Measurements from ENCODE around the gene KRTAP10-3.

The KRTAP10-3 gene

GRCh38 chr21:44547656-44548331 lies 10.8 kb downstream of the KRTAP10-3 start:
- DNase-seq (ENCODE audit: low read depth) = peak; percentile 14

DNA sequence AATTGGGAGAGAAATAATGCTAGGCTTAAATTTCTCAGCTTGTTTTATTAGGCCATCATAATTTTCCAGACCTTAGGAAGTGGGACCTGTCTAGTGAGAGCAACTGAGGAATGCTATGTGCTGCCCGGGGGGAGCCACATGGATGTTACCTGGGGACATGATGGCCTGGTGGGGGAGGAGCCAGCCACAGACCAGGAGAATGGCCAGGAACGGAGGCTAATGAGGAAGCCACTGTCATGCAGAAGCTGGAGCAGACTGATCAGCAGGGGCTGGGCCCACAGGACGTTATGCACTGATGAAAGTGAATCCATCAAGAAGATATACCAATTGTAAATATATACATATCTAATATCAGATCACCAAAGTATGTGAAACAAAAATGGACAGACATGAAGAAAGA lies 14.0 kb downstream of the KRTAP10-3 start:
- no peak for DNase-seq (ENCODE audit: low read depth)

- DNase-seq (ENCODE audit: low read depth) = no peak
These were observed 15.9 kb downstream of the KRTAP10-3 start for GRCh38 chr21:44542716-44543115.

DNA sequence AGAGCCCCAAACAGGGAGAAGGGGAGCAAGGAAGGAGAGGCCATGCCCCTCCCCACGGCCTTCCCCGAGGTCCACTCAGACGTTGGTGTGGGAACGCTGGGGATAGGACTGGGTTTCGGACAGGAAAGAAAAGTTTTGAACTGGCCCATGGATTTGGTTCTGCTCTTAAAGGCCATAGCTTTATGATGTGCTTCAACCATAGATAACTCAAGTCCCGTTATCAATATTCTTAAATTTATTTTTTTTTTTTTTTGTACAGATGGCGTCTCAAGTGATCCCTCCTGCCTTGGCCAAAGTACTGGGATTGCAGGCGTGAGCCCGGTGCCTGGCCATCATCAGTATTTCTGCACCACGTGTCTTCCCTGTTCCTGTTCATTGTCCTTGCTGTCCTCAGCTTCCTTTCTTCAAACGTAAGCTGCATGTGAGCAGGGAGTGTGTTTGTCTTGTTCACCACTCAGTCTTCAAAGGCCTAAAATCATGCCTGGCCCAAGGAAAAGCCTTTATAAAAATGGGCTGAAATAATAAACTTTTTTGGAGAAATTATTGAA lies 17.8 kb downstream of the KRTAP10-3 start:
- DNase-seq (ENCODE audit: low read depth) = no peak

DNA sequence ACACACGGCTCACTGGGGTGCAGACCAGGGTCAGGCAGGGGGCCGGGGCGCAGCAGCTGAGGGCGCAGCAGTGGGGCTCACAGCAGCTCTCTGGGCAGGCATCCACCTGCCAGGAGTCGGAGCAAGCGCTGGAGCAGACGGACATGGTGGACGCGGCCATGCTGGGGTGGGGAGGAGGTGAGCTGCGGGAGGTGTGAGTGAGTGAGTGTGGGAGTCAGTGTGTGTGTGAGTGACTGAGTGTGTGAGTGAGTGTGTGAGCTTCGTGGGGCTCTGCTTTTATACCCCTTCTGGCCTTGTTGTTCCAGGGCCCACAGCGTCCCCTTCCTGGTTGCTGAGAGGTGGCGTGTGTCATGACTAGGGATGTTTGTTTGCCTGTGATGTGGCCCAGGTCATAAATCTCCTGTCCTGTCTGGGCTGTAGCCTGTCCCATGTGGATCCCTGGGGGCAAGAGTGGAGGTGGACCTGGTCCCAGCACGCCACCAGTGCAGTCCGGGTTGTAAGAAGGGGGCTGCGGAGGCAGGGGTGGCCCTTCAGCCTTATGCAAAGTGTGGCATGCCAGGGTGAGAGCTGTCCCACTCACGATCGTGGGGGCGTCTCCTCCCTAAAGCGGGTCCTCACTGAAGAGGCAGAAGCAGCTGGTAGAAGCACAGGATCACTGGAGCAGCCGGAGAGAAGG lies 18.5 kb downstream of the KRTAP10-3 start, which contains the start of gene KRTAP10-1:
Gene KRTAP10-1, minus strand, starts transcription at position 205 of the 676 bp plus-strand sequence. Its CDS starts 45 bp downstream, at position 160.
- no peak for DNase-seq (ENCODE audit: low read depth)

DNA sequence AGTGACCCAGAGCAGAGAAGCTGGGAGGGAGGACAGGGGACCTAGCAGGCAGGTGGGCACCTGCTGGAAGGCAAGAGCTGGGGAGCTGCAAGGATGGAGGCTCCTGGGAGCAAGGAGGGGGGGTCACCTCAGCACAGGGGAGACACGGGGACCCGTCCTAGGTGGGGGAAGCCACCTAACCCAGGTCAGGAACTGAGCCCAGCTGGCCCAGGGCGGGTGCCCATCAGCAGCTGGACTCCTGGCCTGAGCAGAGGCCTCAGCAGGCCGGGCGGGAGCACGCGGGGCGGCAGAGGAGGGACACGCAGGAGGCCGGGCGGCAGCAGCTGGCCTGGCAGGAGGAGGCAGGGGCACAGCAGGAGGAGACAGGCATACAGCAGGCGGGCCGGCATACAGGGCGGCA lies 19.5 kb downstream of the KRTAP10-3 start:
- no peak for DNase-seq (ENCODE audit: low read depth)

DNA sequence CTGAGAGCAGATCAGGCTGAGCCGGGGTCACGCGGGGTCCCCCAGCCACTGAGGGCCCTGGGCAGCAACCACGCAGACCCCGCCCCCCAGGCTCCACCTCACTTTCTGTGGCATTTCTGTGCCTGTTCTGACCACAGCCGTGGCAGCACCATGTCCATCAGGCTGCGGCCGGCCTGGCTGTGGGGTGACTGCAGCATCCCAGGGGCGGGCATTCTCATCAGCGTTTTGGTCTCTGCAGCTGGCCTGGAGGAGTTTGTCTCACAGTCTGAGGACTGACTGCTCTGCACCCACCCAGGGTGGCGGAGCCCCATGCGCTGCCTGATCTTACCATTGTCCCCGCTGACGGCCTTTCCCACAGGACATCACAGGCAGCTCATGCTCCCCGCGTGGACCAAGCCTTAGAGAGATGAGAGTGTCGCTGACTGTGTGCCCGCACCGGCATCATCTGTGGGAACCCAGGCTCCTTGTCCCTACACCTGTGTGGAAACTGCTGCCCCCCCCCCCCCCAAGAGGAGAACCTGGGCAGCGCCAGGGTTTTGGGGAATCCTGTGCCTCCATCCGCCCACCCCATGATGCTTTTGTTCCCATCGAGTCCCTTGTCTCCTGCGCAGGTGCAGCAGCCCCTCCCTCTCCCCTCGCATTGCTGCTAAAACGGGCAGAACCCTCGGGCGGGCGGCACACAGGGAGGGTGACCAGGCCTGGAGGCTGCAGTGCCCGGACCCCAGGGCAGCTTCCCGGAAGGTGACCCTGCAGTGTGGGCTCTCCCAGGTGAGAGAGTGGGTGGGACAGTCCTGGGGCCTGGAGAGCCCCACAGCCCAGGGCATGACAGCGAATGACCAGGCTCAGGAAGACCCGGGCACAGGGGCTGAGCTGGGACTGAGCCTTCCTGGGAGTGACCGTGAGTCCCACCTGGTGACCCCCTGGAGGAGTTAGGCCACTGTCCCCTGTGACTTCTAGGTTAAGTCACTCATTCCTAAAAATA lies 20.4 kb downstream of the KRTAP10-3 start:
- no peak for DNase-seq (ENCODE audit: low read depth)

DNA sequence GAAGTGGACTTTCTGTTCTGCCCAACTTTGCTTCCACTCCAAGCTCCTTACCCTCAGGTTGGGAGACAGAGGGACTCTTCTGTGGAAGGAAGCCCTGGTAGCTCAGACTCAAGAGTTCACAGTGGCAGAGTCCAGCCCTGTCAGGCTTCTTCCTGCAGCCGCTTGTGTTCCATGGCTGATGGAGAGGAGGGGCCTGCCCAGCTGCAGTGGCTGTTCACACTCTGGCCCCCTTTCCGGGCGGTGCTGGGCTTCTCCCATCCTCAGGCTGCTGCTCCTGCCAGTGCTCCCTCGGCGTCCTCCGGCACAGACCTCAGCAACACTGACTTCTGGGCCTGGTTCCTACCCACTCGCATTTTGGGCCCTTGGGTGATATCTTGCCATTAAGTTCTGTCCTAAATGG lies 22.6 kb downstream of the KRTAP10-3 start:
- DNase-seq (ENCODE audit: low read depth) = no peak

GRCh38 chr21:44534688-44535087 lies 23.9 kb downstream of the KRTAP10-3 start:
- no peak for DNase-seq (ENCODE audit: low read depth)

GRCh38 chr21:44533891-44534627 lies 24.5 kb downstream of the KRTAP10-3 start:
- DNase-seq (ENCODE audit: low read depth) = no peak

DNA sequence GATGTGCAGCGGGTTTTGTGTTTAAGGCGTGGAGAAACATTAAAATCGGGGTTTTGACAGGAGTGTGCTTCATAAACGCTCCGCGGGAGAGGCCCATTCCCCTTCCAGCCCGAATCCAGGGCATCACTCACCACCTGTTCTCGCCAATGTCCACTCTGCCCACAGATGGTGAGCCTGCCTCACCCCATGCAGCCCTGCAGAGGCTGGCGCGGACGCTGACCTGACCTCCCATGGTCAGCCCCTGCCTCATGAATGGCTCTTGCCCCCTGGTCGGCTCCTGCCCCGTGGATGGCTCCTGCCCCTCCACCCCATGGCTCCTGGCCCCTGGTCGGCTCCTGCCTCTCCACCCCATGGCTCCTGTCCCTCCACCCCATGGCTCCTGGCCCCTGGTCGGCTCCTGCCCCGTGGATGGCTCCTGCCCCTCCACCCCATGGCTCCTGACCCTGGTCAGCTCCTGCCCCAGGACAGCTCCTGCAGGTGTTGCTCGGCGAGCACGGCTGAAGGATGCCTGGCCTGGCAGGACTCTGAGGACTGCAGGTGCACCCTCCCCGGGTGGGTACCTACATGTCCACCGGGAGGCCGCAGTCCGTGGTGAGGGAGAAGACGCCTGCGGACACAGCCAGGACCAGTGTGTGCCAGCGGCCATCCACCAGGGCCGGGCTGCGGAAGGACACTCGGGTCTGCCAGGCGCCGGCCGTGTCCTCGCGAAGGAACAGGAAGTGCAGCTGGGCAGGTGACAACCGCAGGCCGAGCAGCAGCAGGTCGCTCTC lies 25.3 kb downstream of the KRTAP10-3 start:
- no peak for DNase-seq (ENCODE audit: low read depth)

- DNase-seq (ENCODE audit: low read depth) = no peak
These were observed 25.9 kb downstream of the KRTAP10-3 start for GRCh38 chr21:44532712-44533111.

DNA sequence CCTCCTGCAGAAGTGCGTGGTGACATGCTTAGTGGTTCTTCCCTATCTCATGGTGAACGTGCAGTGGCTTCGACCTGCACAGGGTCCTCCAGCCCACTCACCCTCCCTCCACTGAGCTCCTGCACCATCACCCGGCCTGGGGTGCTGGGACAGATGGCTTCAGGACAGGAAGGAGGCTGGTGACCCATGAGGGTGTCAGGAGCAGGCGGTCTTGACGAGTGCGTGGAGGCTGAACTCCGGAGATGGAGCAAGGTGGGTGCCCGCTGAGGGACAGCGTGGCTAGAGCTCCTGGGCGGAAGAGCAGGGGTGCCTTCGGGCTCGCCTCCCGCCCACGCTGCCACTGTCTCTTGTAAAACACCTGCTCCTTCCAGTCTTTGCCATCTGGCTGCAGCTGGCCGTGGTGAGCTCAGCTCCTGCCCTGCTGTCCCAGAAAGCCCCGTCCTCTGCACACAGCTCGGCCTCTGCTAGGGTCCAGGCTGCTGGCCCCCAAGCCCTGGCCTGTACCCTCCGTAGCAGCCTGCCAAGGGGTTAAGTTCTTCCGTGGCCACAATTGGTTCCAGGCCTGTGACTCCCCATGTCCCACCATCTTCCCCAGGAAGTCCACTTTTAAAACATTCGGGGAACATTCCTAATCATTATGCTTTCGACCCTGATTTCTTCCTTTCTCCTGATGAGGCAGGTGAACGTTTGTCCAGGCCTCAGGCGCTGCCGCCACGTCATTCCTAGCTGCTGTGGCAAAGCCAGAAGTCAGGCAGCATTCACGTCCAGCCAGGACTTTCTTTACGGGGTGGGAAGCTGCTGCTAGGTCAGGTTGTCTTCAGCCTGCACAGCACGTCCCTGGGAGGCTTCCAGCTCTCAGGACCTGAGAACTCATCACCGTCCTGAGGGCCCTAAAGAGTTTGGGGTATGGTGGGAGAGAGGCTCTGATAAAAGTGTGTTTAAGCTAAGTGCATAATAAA lies 26.7 kb downstream of the KRTAP10-3 start:
- no peak for DNase-seq (ENCODE audit: low read depth)

GRCh38 chr21:44530903-44531605 lies 27.5 kb downstream of the KRTAP10-3 start:
- no peak for DNase-seq (ENCODE audit: low read depth)

DNA sequence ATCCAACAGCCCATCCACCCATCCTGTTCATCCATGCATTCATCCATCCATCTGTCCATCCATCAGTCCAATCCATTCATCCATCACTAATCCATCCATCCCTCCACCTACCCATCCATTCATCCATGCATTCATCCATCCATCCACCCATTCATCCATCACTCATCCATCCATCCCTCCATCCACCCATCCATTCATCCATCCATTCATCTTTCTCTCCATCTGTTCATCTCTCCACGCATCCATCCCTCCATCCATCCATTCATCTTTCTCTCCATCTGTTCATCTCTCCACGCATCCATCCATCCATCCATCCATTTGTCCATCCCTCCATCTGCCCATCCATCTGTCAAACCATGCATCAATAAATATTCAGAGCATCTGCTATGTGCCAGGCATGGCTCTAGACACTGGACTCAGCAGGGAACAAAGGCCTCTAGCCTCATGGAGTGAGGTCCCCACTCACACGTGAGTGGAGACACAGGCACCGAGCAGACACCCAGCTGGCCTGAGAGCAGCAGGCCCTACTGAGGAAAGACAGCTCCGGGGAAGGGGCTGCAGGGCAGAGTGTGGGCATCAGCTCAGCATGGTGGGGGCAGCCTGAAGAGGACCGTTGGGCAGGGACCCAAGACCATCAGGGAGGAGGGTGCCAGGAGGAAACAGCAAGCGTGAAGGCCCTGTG lies 28.2 kb downstream of the KRTAP10-3 start:
- DNase-seq (ENCODE audit: low read depth) = no peak

DNA sequence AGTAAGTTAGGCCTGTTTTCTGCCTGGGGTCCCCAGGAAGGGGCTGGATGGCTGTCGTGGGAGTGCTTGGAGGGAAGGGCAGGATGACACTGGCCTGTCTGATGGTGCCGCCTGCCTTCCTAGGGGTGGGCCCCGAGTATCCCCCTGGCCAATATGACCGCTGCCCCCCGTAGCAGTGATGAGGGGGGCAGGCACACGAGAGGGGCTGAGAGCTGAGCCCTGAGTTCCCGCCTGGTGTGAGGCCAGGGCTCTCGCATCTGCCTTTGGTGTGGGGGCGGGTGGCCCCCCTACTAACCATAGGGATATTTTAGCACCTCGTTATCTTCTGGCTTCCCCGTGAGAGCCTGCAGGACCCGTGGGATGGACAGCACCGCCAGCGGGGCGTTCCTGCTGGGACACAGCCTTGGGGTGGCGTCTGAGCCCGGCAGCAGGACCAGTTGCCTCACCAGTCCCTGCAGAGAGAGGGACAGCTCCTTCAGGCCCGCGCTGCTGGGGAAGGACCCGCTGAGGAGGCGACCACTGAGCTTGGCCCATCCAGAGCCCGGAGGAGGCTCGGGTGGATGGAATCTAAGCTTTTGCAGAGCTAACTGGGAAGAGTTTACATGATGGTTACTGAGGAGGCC lies 29.0 kb downstream of the KRTAP10-3 start:
- DNase-seq (ENCODE audit: low read depth) = no peak

GRCh38 chr21:44529011-44529421 lies 29.6 kb downstream of the KRTAP10-3 start:
- DNase-seq (ENCODE audit: low read depth) = no peak

GRCh38 chr21:44528634-44528995 lies 30.0 kb downstream of the KRTAP10-3 start:
- no peak for DNase-seq (ENCODE audit: low read depth)

Data from stimulated activated CD4-positive, alpha-beta T cell treated with anti-CD3 and anti-CD28 coated beads, Interleukin-2, amount 100 ng/mL, for 4 hours (primary cell).